ES-I3 (cell line): Measurements from ENCODE around the gene STAC2.
A peak's percentile ranks its signal among the peaks of the same experiment; 100 is the strongest.

ENCODE experiments used
- H3K36me3 ChIP-seq: 2 replicates; pipeline ENCODE4 v1.6.1; 2013; ENCODE audit warnings: mild to moderate bottlenecking, low read length, control low read depth, moderate library complexity; ENCODE audit not compliant: insufficient read depth
- H3K4me1 ChIP-seq: 2 replicates; pipeline ENCODE4 v1.6.1; 2013; ENCODE audit warnings: mild to moderate bottlenecking, control low read depth, low read length; ENCODE audit not compliant: insufficient read depth
- H3K9ac ChIP-seq: 2 replicates; pipeline ENCODE4 v1.6.1; 2013; ENCODE audit warnings: low read depth, mild to moderate bottlenecking, low read length, moderate library complexity
- H3K9me3 ChIP-seq: 2 replicates; pipeline ENCODE4 v1.6.1; 2013; ENCODE audit warnings: mild to moderate bottlenecking, low read length, moderate library complexity; ENCODE audit not compliant: control insufficient read depth, insufficient read depth

The STAC2 gene

DNA sequence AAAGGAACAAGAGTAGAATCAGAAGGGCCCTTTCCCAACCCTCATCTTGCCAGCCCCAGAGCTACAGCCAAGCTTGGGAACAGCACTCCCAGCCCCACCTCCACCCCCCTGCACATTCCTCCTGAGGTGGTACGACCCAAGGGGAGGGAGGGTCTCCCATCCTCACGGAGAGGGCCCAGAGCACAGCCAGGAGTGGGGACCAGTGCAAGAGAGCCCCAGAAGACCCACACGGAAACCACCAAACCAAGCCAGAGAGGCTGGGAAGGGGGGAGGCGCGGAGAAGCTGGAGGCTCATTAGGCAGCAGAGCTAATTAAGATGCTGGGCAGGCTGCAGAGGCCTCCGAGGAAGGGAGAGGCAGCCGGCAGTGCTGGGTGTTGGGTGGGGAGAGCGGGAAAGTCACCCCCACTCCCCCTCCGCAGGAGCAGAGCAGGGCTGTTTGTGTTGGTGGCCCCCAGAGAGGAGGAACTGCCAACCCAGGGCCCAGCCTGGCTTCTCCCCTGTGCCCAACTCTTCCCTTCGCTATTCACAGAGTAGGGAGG is 30.7 kb downstream of the STAC2 start:
- peak overlapping the region; percentile 90 for H3K9ac ChIP-seq

DNA sequence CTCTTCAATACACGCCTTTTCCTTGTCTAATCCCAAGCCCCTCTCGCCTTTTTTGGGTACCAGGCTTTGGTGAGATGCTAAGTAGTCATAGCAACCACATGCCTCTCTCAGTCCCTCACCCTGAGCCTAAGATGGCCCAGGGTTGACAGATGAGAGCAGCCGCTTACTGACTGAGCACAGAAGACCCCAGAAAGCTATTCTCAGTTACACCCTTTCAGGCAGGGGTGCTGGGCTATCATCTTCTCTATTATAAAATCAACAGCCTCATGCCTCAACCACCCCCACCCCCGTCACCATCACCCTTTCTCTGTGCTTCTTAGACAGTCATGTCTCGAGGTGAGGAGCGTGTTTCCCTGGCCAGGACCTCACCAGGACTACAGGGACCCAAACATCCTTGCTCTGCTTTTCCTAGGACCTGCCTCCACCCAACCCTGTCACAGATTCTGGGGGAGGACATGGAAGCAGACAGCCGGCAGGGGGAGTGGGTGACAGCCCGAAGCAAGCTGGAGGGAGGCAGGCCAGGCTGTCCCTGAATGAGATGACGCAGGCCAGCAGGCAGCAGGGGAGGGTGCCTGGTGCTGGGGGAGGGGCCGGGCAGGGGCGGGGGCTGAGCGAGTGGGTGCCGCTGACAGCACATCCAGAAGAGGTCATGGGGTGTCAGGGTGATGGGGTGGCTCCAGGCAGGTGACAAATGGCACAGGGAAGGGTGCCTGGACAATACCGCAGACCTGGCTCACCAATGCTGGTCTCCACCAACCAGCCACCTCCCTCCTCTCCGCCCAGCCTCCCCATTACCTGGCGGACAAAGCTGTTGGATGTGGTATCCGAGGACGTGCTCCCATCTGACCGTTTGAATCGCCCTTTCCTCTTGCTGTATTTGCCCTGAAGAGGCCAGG is 31.4 kb downstream of the STAC2 start:
- Histone ChIP-seq H3K9ac (peak overlapping the region; percentile 90), H3K9me3 (no peaks in the 10 kb centered on the region), H3K4me1 (peaks cover 14% of the 10 kb centered on the region), H3K36me3 (peaks cover 2% of the 10 kb centered on the region; the same call in 1 of the 2 replicates)

More for the DNA sequence above, 30.7 kb downstream of the STAC2 start:
- Histone ChIP-seq H3K36me3 (peaks cover 2% of the 10 kb centered on the region; the same call in 1 of the 2 replicates), H3K4me1 (peaks cover 14% of the 10 kb centered on the region), H3K9me3 (no peaks in the 10 kb centered on the region)

DNA sequence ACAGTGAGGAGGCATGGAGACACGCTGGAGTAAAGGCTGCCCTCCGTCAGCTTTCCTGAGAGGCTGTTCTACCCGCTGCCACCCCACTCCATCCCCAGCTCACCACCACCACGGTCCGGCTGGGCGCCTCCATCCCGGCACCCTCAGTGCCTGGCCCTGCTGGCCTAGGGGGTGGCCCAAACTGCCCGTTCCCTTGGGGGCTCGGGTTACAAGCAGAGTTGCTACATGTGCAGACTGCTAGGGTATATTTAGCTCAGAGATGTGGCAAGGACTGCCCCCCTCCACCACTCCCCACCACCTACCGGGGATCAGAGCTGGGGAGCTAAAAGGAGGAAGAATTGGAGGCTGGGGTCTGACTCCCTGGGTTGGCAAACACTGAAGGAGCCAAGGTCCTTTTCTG is 32.4 kb downstream of the STAC2 start:
- peaks cover 14% of the 10 kb centered on the region for H3K4me1 ChIP-seq
- H3K36me3 ChIP-seq: peaks cover 2% of the 10 kb centered on the region; the same call in 1 of the 2 replicates
- no peaks in the 10 kb centered on the region for H3K9me3 ChIP-seq
- H3K9ac ChIP-seq: no peak overlapping the region

DNA sequence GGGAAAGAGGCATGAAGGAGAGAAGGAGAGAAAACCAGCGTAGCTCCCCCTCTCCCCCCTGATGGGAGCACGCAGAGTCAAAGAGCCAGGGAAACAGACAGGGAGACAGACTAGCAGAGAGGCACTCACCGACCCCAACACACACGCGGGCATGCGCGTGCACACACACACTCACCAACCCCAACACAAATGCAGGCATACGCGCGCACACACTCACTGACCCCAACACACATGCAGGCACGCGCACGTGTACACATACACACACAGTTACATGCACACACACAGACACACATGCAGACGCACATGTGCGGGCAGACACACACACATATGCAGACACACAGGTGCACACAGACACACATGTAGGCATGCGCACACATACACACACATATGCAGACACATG is 32.8 kb downstream of the STAC2 start:
- Histone ChIP-seq H3K9me3 (no peaks in the 10 kb centered on the region), H3K4me1 (peaks cover 14% of the 10 kb centered on the region), H3K9ac (no peak overlapping the region), H3K36me3 (peaks cover 2% of the 10 kb centered on the region; the same call in 1 of the 2 replicates)

DNA sequence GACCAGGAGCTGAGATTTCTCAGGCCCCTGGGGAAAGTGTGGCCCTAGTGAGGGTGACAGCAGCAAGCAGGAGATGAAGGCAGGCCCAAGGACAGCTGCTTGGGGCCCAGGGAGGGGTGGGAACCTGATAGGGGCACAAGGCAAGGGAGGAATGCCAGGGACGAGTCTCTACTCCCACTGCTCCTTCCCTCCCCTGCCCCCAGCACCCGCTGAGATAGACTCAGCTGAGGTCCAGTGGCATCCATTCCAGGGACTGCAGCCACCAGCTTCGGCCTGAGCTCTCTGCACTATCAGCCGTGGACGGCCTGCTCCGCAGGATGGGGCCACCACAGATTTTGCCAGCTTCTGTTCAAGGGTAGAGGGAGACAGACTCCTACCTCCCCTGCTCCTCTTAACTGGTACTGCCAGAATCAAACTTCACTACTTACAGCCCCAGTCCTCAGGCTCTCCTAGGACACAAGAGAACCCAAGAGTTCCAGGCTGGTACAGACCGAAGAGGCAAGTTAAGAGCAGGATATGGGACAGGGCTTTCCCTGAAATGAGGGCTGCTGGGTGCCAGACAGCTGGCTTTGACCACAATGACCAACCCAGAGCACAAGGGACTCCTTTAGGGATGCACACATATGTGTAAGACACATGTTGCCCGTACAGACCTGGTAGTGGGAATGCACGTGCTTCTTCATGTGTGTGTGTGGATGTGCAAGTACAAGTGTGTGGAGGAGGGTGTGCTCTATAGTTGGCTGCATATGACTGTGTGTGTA is 33.8 kb downstream of the STAC2 start:
- H3K36me3 ChIP-seq: peaks cover 2% of the 10 kb centered on the region; the same call in 1 of the 2 replicates
- H3K9ac ChIP-seq: no peak overlapping the region
- H3K9me3 ChIP-seq: no peaks in the 10 kb centered on the region
- H3K4me1 ChIP-seq: peaks cover 14% of the 10 kb centered on the region

DNA sequence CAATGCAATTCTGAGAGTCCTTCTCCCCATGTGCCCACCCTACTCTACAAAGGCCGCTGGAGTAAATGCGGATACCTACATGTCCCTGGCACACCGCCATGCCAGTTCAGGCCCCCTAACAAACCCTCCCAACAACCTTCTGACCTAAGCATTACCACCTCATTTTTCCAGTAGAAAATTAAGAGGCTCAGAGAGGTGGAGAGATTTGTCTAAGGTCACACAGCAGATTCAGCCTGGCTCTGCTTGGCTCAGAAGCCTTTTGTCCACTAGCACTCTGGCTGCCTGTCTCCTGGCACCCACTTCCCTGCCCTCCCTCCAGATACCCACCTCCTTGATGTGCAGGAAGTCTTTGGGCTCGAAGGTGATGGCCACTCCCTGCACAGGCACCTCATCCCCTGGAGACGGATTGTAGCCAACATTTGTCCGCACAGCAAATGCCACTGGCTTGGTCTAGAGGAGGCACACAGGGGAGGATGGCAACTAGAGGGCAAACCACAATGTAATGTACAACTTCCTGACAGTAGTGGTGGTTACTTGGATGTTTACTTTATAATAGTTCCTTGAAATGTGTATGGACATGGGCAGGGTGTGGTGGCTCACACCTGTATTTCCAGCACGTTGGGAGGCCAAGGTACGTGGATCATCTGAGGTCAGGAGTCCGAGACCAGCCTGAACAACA is 38.5 kb downstream of the STAC2 start:
- no peaks in the 10 kb centered on the region for H3K4me1 ChIP-seq
- H3K9me3 ChIP-seq: no peaks in the 10 kb centered on the region
- H3K36me3 ChIP-seq: peaks cover 7% of the 10 kb centered on the region
- H3K9ac ChIP-seq: no peak overlapping the region

DNA sequence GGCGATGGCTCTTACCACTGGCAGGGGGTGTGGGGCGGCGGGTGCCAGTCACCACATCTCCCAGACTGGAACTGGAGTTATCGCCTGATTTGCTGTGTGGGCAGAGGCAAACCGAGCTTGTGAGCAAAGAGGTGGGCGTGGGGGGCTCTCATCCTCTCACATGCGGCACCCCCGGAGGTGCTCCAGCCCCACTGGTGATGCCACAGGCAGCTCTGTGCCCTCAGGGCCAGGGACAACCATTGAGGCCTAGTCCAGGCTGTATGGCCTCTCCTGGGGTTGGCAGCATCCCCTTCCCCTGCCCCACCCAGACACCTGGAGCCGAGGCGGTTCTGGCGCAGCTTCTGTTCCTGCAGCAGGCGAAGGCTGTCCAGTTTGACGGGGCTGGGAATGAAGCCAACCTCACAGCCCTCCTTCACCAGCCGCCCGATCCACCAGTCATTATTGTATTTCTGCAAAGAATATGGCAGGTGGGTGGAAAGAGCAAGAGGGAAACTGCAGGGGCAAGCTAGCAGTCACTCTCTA is 39.2 kb downstream of the STAC2 start:
- peaks cover 7% of the 10 kb centered on the region for H3K36me3 ChIP-seq
- no peak overlapping the region for H3K9ac ChIP-seq
- no peaks in the 10 kb centered on the region for H3K4me1 ChIP-seq
- H3K9me3 ChIP-seq: no peaks in the 10 kb centered on the region

DNA sequence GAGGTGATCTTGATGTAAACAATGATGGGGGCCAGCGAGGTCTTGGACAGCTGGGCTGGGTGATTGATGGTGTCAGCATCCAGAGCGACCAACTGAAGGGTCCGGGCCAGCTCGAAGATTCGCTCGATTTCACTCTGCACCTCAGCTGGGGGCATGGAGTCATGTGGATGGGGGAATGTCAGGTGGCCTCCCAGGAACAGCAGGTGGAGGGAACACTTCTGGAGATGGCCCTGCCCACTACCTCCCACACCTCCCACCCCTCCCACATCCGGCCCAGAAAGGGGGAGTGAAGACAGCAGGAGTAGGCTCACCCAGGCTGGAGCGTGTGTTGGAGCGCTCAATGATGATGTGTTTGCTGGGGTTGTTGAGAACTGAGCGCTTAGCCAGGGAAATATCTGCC is 42.0 kb downstream of the STAC2 start:
- no peaks in the 10 kb centered on the region for H3K9me3 ChIP-seq
- H3K9ac ChIP-seq: no peak overlapping the region
- H3K4me1 ChIP-seq: no peaks in the 10 kb centered on the region
- H3K36me3 ChIP-seq: peaks cover 7% of the 10 kb centered on the region

DNA sequence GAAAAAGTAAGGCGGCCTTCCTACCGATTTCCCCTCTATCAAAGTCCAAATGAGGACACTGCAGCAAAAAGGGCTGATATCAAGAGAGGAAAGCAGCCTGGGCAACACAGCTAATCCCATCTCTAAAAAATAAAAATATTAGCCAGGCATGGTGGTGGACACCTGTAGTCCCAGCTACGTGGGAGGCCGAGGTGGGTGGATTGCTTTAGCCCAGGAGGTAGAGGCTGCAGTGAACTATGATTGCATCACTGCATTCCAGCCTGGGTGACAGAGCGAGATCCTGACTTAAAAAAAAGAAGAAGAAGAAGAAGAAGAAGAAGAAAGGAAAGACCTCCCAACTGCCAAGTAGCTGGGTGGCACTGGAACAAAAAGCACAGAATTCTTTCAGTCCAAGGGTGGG is 42.7 kb downstream of the STAC2 start:
- Histone ChIP-seq H3K36me3 (peaks cover 7% of the 10 kb centered on the region), H3K4me1 (no peaks in the 10 kb centered on the region), H3K9me3 (no peaks in the 10 kb centered on the region), H3K9ac (no peak overlapping the region)

DNA sequence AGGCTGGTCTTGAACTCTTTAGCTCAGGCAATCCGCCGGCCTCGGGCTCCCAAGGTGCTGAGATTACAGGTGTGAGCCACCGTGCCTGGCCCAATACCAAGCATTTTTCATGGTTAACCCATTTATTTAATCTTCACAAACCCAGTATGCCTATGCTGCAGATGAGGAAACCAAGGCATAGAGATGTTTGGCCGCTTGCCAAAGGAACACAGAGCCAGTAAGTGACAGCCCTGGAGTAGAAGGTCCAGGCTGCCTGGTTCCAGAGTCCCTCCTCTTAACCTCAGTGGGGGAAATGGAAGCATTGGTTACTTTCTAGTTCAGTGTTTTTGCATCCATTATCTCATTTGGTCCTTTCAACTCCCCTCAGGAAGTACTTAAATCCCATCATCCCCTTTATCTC is 44.4 kb downstream of the STAC2 start:
- Histone ChIP-seq H3K4me1 (no peaks in the 10 kb centered on the region), H3K9me3 (no peaks in the 10 kb centered on the region), H3K36me3 (peaks cover 7% of the 10 kb centered on the region; the same call in 1 of the 2 replicates), H3K9ac (no peak overlapping the region)

DNA sequence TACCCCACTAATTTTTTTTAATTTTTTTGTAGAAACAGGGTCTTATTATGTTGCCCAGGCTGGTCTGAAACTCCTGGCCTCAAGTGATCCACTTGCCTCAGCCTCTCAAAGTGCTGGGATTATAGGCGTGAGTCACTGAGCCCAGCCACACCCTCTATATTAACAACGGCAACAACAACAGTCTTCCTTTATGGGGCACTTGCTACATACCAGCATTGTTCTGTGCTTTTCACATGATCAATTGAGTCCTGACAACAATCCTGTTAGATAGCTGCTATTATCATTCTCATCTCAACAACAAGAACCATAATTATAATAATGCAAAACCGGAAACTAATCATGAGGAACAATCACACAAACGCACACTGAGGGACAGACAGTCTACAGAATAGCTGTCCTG is 47.2 kb downstream of the STAC2 start:
- Histone ChIP-seq H3K36me3 (peaks cover 7% of the 10 kb centered on the region; the same call in 1 of the 2 replicates), H3K9me3 (no peaks in the 10 kb centered on the region), H3K9ac (no peak overlapping the region), H3K4me1 (peaks cover 6% of the 10 kb centered on the region; the same call in 1 of the 2 replicates)

DNA sequence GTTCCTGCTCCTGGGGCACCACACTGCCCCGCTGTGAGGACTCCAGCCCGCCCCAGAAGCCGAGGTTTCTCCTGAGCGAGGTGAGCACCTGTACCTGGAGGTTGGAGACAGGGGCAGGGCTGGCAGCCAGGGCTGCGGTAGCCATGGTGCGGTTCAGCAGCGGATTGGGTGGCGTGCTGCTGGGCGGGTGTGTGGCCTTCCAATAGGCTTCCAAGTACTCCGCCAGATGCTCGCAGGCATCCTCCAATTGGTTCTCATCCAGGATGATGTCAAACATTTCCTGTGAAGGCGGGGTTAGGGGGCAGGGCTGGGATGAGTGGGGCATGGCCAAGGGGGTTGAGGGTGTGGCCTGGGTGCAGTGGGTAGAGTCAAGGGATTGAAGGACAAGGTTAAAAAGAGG is 48.5 kb downstream of the STAC2 start:
- H3K9ac ChIP-seq: no peak overlapping the region
- H3K4me1 ChIP-seq: peaks cover 12% of the 10 kb centered on the region
- H3K36me3 ChIP-seq: no peaks in the 10 kb centered on the region
- H3K9me3 ChIP-seq: no peaks in the 10 kb centered on the region

DNA sequence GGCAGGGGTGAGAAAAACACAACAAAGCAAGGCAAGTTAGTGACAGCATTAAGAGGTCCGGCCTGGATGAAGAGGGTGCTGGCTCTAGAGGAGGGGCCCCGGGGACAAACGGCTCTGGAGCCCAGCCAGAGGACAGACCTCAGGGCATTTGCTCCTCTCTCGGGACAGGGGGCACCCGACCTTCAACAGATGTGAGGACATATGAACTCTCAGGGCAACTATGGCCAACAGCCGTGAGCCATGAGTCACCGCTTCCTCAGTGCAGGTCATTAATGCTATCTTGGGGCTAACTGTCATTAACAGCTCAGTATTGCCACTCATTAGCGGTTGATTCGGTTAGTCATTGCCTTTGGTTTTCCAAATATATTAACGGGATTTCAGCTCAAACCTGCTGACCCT is 50.1 kb downstream of the STAC2 start:
- Histone ChIP-seq H3K9ac (no peak overlapping the region), H3K4me1 (peaks cover 20% of the 10 kb centered on the region), H3K36me3 (no peaks in the 10 kb centered on the region), H3K9me3 (no peaks in the 10 kb centered on the region)
